HG03571 (cell line): ENCODE data around the gene UNCX.
"Not testable (repeated sequence)": the region's sequence is repeated elsewhere in the genome, so short reads cannot be mapped to it uniquely, and the experiment has no call there.

ENCODE experiments used
- ATAC-seq: cut with Tn5 transposase; IDR thresholded peaks from one replicate; pipeline ENCODE4 v1.9.1; 2021; ENCODE audit not compliant: unreplicated experiment

The UNCX gene

GRCh38 chr7:1255080-1255816 lies 22.6 kb downstream of the UNCX start:
- ATAC-seq: no peak

DNA sequence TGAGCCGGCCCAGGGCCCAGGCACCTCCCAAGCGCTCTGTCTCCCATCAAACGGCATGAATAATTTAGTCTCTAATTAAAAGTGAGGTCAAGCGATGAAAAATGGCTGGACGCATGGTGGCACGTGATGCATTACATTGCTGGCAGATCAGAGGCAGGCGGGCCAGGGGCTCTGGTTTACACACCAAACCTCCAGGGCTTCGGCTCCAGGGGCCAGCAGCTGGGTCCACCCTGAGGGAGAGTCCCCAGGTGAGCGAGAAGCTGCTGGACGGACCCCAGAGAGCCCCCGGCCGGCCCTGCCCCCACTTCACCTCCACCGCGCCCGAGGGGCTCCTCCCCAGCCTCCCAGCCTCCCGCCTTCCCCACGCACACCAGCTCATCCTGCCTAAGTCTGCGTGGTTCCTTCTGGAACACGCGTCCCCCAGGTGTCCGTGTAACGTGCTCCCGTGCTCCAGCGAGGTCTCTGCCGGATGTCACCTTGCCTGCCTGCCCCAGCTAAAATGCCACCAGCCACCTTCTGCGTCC lies 23.2 kb downstream of the UNCX start:
- ATAC-seq: no peak

GRCh38 chr7:1256621-1257020 lies 23.9 kb downstream of the UNCX start:
- no peak for ATAC-seq

- ATAC-seq: no peak
These were observed 24.5 kb downstream of the UNCX start for GRCh38 chr7:1257221-1257620.

GRCh38 chr7:1257863-1258262 lies 25.2 kb downstream of the UNCX start:
- no peak for ATAC-seq

DNA sequence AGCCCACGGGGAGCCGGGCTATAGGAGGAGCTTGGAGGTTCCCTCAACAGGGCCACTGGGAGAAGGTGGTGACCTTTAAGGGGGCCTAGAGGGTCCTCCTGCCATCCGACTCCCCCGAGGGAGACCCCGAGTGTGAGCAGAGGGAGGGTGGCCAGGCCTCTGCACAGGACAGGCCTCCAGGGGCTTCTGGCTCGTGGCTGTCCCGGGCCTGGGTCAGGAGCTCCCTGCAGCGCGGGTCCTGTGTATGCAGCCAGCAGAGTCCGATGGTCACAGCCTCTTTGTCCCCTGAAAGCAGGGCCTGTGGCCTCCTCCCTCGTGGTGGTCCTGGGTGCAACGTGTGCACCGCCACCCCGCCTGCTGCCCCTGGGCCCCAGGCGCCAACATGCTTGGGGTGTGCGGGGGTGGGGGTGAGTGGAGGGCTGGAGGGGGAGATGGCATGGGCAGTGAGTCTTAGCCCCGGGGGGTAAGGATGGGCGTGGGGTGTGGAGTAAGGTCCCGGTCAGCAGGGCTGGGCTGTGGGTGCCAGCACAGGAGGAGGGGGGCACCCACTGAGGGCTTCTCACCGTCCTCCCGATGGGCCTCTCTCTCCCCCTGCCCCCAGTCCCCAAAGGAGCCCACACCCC lies 27.1 kb downstream of the UNCX start:
- no peak for ATAC-seq

DNA sequence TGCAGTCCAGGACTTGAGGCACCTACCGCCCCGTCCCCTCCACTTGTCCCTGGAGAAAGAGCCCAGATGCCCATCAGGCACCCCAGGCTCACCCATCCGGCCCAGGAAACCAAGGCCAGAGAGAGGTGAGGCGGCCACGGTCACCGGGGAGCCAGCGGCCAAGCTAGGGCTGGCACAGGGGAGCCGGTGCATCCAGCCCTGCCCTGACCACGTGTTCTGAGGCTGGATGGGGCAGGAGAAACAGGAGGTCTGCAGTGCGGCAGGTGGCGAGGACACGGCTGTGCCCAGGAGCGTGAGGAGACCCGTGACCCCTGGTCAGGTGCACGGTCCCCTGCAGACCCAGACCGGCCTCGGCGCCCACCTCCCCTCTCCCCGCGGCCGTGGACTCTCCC lies 27.6 kb downstream of the UNCX start:
- ATAC-seq: no peak

GRCh38 chr7:1261036-1261435 lies 28.4 kb downstream of the UNCX start:
- ATAC-seq: not testable (repeated sequence)

DNA sequence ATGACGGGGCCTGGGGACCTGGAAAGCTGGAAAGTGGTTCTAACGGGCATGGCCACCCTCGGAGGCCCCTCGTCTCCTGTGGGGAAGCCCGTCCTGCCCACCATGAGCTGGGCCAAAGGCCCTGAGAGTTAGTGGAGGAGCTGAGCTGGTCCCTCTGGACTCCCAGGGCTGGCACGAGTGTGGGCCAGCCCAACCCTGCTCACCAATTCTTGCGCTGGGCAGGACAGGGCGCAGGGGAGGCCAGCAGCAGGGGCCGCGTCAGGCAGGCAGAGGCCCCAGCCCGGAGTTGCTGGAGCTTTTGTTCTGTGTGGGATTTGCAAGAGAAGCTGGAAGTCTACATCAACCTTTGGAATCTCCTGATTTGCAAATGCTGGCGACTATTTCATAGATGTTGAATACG lies 29.8 kb downstream of the UNCX start:
- no peak for ATAC-seq

DNA sequence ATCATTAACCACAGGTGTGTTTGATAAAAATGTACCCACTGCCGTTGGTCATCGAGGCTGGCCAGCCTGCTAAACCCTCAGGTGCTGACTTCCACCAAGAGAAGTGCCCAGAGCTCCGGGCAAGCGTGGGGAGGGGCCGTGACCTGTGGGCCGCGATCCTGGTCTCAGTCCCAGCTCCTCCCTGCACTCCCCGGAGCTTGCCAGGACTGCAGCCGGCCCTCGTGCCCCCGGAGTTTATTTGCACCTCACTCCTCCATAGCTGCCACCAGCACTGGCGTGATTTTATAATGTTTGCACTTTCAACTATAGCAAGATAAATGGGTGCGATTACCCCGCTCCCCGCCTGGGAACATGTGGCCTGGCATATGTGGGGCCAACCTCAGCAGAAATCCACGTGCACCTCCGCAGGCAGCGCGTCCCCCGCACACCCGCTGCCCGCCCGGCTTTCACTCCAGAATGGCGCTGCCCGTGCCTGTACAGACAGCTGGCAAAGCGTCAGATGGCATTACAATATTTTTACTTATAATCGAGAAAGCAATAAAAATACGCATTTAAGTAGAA lies 30.8 kb downstream of the UNCX start:
- ATAC-seq: no peak

GRCh38 chr7:1264345-1265280 lies 31.9 kb downstream of the UNCX start:
- ATAC-seq: no peak

DNA sequence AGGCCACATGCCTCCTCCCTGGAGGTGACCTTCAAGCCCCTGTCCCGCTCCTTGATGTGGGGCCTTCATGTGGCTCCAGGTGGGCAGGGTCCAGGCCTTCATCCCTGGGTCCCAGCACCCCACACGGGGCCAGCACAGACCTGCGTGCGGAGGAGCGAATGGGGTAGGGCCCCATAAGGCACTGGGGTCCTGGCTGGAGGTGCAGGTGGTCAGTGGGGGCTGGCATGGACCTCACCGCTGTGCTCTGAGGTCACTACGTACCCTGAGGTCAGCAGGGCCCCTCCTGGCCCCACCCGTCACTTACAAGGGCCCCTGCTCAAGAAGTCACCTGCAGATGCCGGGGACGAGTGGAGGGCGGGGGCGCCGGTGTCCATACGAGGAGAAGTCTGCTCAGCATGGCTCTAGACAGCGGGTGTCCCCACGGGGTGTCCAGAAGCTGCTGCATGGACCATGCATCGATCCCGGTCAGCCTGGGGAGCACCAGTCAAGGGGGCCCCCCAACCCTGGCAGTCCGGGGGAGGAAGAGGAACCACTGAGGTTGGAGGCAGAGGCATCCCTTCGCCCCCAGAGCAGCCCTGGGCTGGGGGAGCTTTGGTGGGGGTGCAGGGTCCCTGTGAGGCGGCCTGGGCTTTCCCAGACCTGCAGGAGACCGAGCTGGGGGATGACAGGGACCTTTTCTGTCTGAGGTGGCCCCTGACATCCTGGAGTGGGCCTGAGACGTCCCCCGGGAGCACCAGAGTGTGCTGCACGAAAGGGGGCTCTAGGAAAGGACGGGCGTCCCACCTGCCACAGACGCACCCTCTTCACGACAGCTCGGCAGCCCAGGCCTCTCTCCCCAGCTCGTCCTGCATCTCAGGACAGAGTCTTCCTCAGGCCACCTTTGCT lies 34.6 kb downstream of the UNCX start:
- ATAC-seq: no peak

- no peak for ATAC-seq
These were observed 35.6 kb downstream of the UNCX start for GRCh38 chr7:1268076-1268815.

DNA sequence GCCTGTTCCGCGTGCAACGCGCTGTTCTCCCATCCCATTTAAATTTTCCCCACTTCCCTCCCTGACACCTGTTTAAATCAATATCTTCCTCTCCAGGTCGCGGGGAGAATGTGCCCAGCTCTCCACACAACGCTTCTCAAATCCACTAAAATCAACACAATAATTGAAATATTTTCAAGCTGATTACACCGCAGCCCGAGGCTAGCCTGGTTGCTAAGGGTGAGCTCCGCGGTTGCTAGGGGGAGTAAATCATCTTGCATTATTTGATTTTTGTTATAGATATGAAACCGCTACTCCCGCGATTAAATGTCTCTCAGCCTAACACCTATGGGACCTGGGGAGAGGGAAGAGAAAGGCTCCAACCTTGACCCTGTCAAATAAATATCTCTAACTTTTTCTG lies 36.2 kb downstream of the UNCX start:
- no peak for ATAC-seq

GRCh38 chr7:1269336-1269890 lies 36.7 kb downstream of the UNCX start:
- ATAC-seq: no peak

- no peak for ATAC-seq
These were observed 37.5 kb downstream of the UNCX start for GRCh38 chr7:1270181-1270580.

- no peak for ATAC-seq
These were observed 38.4 kb downstream of the UNCX start for GRCh38 chr7:1271046-1271445.

DNA sequence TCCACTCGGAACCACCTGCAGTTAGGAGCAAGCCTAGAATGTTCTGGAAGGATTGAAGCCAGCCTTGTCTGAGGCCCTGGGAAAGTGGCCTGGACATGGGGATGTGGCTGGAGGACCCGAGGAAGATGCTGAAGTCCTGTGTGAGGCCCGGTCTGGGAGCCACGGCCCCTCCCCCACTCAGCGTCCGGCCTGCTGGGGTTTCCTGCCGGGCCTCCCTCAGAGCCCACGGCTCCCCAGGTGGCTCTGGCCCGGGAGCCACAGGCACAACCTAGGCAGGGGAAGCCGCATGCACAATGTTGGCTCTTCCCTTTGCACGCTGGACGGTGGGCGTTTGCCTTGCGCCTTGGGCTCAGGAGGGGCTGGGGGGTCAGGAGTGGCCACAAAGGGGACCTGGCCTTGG lies 39.0 kb downstream of the UNCX start:
- ATAC-seq: no peak

DNA sequence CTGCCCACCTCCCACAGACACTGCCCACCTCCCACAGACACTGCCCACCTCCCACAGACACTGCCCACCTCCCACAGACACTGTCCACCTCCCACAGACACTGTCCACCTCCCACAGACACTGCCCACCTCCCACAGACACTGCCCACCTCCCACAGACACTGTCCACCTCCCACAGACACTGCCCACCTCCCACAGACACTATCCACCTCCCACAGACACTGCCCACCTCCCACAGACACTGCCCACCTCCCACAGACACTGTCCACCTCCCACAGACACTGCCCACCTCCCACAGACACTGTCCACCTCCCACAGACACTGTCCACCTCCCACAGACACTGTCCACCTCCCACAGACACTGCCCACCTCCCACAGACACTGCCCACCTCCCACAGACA lies 39.5 kb downstream of the UNCX start:
- ATAC-seq: not testable (repeated sequence)
